ENCODE measurements around the gene HOXC4.

HOXC4 gene

DNA sequence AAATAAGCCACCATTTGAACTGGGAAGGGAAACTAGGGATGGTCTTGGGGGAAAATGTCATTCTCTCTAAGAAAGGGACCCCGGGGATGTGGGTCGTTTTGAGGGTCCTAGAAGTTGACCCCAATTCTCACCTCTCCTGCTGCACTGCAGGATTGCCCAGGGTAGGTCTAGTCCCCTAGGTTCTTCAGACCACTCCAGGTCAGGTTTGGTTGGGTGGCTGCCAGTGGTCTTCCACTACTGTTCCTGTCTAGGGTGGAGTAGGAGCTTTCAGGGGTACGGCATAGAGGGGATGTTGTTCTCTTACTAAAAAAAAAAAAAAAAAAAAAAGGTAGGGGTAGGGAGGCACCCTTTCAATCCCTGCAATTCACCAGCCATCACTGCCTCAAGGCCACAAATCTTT is 37.6 kb upstream of the HOXC4 start:
- no peak for DNase-seq

DNA sequence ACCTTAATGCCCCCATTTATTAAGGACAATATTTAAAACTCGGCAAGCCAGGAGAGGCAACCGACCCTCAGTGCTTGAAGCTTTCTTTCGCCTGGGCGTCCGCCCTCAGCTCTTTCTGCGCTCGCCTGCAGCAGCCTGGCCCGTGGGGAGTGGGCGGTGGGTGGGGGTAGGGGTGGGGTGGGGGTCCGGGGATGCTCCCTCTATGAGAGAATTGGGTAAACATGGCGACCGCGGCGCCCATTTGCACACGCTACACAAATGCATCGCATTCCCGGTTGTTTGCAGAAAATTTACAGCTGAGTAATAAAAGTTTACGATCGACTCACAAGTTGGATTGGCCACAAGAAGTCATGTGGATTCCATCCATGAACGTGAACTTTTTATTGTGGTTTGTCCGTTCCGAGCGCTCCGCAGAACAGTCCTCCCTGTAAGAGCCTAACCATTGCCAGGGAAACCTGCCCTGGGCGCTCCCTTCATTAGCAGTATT is 37.1 kb upstream of the HOXC4 start:
- DNase-seq = no peak

DNA sequence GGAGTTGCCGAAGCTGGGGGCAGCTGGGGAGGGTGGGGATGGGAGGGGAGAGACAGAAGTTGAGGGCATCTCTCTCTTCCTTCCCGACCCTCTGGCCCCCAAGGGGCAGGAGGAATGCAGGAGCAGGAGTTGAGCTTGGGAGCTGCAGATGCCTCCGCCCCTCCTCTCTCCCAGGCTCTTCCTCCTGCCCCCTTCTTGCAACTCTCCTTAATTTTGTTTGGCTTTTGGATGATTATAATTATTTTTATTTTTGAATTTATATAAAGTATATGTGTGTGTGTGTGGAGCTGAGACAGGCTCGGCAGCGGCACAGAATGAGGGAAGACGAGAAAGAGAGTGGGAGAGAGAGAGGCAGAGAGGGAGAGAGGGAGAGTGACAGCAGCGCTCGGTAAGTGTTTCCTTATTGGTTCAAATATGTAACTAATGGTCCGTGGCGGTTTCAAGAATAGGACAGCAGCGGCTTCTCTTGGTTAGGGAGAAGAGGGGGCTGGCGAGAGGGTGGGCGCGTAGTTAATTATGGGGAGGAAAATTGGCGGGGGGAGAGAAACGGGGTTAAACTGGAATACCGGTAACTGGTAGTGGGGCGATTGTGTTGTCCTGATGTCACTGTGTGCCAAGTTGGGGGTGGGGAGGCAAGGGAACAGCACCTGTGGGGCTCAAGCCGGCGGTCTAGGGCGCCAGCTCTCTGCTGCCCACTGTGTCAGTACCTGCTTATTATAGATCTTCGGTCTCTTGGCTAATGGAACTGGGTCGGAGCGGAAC is 36.4 kb upstream of the HOXC4 start:
- DNase-seq = peak; percentile 38

DNA sequence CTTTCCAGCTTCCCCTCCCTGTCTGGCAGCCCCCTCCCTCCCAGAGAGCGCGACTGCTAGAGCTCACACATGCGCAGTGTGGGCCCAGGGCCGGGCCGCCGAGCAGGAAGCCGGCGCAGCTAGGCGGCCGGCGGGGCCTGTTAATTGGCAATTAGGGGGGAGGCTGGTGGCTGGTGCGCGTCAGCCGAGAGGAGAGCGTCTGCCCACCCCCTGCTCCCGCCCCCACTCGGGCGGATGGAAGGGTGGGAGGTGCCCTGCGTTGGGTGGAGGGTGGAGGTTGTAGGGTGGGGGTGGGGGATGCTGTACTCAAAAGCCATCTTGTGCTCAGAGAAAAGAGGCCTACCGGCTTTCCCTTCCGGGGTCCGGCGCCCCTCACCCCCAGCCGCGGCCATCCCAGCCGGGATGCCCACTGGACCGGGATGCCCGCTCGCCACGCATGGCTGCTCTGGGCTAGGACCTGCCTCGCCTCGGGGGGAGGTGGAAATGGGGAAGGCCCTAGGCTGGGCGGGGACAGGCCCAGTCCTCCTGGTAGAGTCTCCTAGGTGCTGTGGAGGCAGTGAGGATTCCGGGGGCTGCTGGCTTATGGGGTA is 35.7 kb upstream of the HOXC4 start:
- DNase-seq = peak; percentile 43

DNA sequence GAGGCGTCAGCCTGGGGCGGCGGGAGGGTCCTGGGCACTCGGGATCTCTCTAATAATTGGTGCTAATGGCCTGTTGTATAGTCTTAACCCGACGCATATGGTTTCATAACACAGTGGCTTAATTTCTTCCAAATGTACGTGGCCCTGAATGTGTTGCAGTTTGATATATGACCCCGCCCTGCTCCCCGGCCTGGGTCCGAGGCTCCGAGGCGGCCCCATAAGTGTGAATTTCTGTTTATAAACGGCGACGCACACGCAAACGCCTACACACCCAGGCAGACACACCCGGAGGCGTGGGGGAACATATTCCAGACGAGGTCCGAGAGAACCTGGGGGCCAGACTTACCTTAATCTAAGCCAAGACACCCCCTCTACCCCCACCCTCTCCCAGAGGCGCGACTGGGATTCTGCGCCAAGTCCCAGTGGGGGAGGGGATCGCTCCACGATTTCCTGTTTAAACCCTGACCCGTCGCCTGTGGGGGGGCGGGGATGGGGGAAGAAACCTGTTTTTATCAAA is 35.1 kb upstream of the HOXC4 start:
- no peak for DNase-seq

DNA sequence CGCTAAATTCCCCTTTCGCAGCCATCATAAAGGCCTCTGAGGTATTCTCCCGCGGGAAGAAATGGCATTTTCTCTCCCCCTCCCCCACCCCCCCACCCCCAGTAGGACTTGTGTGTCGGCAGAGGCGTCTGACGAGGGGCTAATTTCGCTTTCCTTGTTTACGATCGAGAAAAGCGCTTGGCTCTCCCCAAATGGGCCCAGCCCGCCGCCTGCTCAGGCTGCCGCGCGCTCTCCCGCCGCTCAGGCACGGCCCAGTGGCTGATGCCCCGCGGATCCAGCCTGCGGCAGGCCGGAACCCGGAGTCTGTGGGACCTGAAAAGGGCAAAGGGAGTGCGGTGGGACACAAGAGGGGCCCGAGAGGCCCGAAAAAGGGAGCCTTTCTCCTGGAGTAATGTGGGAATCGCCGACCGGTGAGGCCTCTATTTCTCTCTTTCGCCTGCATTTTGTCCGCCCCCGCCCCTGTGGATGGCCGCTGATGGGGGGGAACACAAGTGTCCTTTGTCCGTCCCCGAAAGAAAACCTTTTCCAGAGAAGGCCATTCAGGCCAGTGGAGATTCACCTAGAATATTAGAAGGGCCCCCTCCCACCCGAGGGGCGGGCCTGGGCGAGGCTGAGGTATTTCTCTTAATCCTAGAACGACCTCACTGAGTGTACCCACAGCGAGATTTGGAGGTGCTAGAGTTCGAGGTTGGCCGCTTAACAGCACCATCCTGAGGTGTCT is 34.4 kb upstream of the HOXC4 start:
- no peak for DNase-seq

DNA sequence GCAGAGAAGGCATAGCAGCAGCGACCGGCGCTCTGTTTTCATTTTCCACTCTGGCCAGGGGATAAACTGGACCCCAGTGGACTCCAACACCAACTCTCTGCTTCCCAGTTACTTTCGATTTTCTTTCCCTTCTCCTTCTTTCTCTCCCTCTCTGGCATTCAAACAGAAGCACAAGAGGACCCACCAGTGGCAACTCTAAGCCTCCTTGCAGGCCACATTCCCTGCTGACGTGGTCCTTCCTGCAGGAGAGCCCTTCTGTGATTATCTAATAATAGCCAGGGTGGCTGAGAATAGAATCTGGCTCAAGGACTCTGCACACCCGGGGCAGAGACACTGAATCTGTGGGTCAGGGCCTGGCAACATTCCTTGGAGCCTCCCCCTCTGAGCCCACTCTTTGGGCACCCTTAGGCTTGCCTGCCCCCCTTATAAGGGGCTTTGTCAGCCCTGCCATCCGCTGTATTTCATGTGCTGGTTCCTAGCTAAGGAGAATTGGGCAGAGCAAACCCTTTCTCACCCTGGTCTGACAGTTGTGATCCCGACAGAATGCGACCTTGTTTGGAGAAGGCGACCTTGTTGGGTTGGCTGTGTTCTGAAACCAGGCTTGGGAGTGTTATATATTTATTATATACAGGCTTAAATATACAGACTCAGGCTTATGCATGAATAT is 33.6 kb upstream of the HOXC4 start:
- no peak for DNase-seq

DNA sequence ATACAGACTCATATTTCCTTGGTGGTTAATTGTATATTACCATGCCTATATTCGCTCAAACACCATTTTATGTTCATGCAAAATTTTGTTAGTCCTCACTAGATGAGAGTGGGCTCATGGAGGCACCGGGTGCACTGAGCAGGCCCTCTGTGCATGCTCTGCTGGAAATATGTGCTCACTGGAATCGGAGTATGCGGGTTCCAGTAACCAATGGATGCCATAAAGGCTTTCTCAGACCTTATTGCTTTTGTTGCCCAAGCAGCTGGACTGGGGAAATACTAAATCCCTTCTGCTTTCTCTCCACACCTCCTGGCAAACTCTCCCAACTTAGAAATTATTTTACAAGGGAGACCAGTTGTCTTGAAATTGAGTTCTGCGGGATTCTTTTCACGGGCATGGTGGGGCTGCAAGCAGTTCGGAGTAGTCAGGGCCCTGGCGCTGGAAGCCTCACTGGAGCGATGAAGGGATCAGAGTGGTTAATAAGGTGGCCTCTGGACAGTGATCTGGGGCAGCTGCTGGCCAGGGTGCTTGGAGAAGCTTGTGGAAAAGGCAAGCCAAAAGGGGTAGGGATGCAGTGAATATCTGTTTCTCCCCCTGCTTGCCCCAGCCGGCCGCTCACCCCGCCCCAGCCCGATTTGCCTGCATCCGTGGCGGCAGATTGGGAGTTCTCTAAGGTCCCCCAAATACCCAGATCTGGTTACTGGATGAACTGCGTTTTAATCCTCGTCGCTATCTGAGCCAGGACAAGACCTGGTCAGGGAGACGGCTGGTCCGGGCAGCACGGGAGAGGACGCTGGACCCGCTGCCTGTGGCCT is 32.8 kb upstream of the HOXC4 start:
- DNase-seq = no peak

DNA sequence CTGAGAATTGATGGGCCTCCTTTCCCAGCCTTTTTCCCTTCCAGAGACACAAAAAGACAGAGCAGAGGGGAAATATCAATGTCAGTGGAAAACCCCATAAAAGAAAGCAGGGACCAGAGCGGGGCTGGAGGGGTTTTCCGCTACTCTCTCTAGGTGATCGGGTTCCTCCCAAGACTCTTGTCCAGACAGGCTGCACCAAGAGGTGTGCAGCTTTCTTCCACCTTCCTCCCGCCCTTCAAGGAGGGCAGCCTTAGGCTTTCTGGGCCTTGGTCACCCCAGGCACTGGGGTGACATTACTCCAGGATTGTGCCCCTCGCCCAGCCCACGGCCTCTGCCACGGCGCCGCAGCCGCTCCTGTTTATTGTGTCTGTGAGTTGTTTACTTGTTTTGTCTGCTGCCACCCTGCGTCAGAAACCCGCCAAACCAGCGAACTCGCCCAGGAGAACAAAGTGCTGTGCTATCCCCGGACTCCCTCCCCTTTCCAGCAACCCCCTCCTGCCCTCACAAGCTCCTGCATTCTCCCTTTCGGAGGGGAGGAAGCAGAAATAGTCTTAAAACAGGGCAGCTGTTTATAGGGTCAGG is 32.1 kb upstream of the HOXC4 start:
- no peak for DNase-seq

DNA sequence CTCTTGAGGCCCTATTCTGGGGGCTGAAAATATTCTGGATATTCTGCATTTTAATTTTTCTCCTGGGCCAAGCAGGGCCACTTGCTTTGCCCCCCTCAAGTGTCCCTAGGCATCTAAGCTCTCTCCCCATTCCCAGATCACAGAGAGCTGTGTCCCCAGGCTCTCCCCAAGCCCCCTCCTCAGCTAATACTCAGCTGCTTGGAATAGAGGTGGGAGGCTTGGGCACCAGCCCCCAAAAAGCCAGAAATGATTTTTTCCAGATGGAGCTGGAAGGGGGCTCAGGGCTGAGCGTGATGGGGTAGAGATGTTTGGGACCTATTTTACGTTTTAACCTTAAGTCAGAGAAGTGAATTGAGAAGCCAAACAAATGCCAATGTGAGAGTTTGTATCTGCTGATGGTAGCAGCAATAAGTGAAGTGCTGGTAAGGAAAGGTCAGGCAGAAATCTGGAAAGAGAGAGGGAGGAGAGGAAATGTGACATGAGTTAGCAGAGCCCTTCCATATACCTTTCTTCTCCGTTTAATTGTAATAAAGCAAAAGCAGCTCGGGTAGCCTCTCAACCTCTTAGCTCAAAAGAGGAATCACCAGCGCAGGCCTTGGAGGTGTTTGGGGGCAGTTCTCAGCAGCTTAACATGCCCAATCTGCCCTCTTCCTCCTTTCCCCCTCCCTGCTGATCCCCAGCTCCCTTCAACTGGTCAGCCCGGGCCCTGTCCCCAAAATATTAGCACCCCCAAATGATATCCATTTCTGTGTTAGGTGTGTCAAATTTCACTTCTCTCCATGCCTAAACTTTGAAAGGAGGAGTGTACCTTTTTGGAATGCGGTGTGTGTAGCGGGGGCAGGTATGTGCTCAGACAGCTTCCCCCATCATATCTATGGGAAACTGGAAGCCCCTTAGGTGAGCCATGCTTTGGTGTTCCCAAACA is 30.4 kb upstream of the HOXC4 start:
- DNase-seq = no peak

DNA sequence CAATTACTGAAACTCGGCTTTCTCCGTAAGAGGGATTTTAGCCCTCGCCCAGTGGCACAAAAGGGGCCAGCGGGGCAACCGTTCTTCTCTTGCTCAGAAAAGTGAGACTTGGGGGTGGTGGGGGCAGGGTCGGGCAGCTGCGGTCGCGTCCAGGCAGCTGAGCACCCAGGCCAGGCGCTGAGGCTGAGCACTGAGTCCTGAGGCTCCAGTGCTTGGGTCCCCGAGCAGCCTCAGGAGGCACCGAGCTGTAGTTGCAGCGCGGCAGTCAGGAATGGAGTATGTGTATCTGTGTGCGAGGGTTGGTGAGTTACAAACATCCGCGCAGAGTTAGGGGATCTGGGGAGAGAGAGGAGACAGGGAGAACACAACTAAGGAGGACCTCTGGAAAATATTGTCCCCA is 29.5 kb upstream of the HOXC4 start:
- DNase-seq = no peak

DNA sequence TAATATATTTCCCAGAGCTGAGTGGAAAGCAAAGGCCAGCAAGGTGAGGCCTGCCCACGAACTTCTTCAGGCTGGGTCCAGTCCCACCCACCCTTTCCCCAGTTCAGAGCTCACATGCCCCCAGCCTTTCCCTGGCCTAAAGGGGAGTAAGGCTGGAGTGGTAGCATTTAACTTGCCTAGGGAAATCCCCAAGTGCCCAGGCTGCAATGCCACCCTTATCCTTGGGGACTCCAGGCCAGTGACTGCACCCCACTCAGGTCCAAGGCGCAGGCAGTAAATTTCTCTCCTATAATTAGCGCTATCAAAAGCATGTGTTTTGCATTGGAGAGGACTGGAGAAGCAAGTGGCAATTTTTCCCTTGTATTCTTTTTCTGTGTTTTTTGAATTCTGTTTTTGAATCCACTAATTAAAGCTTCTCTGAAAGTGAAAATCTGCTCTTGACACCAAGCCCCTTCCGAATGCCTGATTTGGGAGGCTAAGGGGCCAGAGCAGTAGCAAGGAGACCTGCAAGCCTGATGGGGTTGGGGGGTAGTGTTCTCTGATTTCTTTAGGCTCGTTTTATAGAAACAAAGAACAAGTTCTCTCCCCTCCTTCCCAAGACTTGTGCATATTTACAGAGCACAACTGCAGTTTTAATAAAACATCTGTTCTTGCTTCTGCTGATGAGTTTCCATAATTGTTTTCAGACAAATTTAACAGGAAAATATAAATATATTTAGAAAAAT is 28.9 kb upstream of the HOXC4 start:
- no peak for DNase-seq

DNA sequence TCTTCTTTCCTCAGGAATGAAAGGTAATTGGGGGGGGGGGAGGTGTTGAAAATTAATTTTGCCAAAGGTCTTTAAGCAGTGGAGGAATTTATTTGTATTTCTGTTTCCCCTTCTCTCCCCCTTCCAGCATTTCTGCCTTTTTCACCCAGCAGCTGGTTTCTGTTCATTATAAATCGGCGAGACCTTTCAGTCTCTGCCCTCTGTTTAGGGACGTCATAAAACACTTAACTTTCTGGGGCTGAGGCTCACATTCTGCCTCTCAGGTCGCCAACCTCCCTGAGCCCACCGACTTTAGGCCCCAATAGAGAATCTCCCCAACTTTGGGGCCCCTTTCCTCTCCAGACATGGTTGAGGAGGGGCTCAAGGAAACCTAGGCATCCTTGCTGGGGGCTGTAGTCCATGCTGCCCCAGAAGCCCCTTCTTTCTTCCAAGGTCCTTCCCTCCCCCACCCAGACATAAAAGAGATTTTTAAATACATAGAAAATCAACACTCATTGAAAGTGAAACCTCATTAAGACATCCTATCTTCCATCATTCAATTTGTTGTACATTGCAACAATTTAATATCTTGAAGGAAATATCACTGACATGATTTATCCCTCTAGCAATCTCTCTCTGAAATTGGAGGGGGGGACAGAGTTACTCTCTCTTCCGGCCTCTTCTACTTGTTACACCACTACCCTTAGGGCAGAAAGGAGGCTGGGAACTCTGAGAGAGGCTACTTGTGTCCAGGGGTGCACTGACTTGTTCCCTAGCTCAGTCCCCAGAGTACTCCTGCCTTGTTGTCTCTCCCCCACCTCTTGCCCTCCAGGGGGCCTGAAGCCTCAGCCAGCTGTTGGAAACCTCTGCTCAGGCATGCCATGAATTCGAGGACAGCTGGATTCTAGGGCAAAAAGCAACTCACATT is 27.9 kb upstream of the HOXC4 start:
- DNase-seq = no peak

DNA sequence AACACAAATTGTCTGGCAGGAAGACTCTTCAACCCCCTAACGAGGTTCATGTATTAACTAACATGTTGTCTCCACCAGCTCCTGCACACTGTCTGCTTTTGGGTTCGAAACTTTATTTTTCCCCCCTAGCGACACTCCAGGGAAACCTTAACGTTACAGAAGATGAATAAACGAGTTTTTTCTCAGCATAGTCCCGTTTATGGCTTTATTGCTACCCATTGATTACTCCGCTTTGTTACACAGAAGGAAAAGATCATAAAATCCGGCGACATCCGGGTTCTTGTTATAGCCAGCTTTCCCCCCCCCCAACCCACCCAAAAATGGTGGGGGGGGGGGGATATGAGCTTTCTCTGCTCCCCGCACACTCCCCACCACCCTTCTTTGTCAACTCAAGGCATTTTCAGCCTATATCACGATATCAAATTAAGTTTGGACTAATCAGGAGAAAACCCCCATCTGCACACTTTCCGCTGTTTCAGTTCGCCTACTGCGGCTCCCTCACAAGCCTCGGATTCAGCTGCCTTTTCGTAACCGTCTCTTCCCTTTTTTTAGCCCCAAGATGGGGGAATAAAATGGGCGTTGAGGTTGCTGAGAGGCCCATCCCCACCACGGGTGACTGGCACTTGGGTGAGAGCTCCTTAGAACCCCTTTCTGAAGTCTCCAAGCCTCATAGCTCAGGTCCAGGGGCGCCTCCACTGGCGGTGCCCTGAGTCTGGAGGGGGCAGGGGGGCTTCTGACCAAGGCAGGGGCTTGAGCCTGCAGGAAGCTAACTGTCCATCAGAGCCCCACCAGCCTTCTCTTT is 26.8 kb upstream of the HOXC4 start:
- no peak for DNase-seq

DNA sequence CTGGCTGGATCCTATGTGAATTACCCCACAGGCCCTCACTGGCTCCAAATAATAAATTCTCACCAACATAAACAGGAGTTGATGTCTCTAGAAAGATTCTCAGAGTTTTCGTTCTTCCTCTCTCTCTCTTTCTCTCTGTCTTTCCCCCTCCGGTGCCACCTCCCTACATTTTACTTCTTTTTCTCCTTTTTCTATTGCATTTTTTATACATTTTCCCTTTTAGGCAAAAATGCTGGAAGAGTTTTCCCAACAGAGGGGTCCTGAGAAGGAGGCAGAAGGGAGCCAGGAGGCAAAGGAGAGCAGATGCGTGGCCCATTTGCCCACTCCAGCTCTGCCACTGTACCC is 26.2 kb upstream of the HOXC4 start:
- no peak for DNase-seq

DNA sequence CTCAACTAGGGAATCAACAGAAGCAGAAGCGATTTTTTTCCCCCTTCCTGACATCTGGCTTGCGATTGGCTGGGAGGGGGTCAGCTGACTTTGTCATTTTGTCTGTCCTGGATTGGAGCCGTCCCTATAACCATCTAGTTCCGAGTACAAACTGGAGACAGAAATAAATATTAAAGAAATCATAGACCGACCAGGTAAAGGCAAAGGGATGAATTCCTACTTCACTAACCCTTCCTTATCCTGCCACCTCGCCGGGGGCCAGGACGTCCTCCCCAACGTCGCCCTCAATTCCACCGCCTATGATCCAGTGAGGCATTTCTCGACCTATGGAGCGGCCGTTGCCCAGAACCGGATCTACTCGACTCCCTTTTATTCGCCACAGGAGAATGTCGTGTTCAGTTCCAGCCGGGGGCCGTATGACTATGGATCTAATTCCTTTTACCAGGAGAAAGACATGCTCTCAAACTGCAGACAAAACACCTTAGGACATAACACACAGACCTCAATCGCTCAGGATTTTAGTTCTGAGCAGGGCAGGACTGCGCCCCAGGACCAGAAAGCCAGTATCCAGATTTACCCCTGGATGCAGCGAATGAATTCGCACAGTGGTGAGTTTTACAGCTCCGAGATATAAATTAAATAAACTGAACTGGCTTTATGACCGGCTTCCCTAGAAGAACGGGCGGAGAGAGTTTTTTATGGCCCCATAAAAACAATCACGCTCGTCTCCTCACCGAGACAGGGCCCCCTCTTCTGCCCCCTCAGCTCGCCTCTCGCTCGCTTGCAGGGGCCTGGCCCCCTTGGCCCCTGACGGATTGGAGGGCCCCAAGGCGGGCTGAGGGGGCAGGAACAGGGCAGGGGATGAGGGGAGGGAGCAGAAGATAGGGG is 25.1 kb upstream of the HOXC4 start, which contains the start of gene HOXC6:
Gene HOXC6, plus strand, starts transcription at position 127 of the 888 bp plus-strand sequence. Its CDS starts 82 bp downstream, at position 209.
- no peak for DNase-seq

Measured in NCI-H2029 treated with DMSO at 0.1 percent for 48 hours (cell line).